Placental pericyte (primary cell): ENCODE results near the gene TBX21. TPM values are rescaled to one million over a fixed set of nuclear protein-coding genes. Genes with fewer than 3 reads are reported as not detected.

Source experiments
- total RNA-seq: library from RNA; depleted of rRNA; stranded (reverse); fragments of >200 nt; gene quantifications from 2 replicates; pipeline ENCODE4 v1.2.3, GENCODE V29; 2012

Gene TBX21
- 0.29 TPM in 1 of 2 replicates, not detected in the other for total RNA-seq

GRCh38 chr17:47733047-47733673 is at the start of gene TBX21:
Gene TBX21, plus strand, starts transcription at chr17:47733236. Its CDS starts 219 bp downstream, at chr17:47733455.

GRCh38 chr17:47693731-47694580 is 39.1 kb upstream of the TBX21 start, which contains the start of gene TBKBP1:
Gene TBKBP1, plus strand, starts transcription at chr17:47694161. Its CDS starts 1,952 bp downstream, at chr17:47696113.

Other genes with a start within 250 kb of the TBX21 start
- 88.3 and 99.8 TPM in 2 replicates for gene NPEPPS, start 202.1 kb upstream of the TBX21 start, total RNA-seq
- 545 and 705 TPM in 2 replicates for gene KPNB1, start 83.3 kb upstream of the TBX21 start, total RNA-seq
- 9.3 and 12.9 TPM in 2 replicates for gene TBKBP1, start 39.1 kb upstream of the TBX21 start, total RNA-seq
- gene OSBPL7, start 88.6 kb downstream of the TBX21 start, total RNA-seq: 3.5 and 4.3 TPM in 2 replicates
- gene MRPL10, start 98.3 kb downstream of the TBX21 start, total RNA-seq: 30.6 and 56.2 TPM in 2 replicates
- 0.22 and 0.29 TPM in 2 replicates for gene LRRC46, start 98.4 kb downstream of the TBX21 start, total RNA-seq
- 30.8 and 33.7 TPM in 2 replicates for gene SCRN2, start 108.0 kb downstream of the TBX21 start, total RNA-seq
- 0.22 and 0.43 TPM in 2 replicates for gene SP6, start 117.9 kb downstream of the TBX21 start, total RNA-seq
- gene SP2, start 163.0 kb downstream of the TBX21 start, total RNA-seq: 3.7 and 6.6 TPM in 2 replicates
- gene PNPO, start 208.3 kb downstream of the TBX21 start, total RNA-seq: 37.9 and 52.0 TPM in 2 replicates
- gene PRR15L, start 224.6 kb downstream of the TBX21 start, total RNA-seq: not detected in 2 replicates
- gene CDK5RAP3, start 237.9 kb downstream of the TBX21 start, total RNA-seq: 45.5 and 85.3 TPM in 2 replicates